HUES64 (cell line): Measurements from ENCODE around the gene HYAL2. TPM values are rescaled to one million over a fixed set of nuclear protein-coding genes. Genes with fewer than 3 reads are reported as not detected.
A peak's percentile ranks its signal among the peaks of the same experiment; 100 is the strongest.

Source experiments
- H3K27ac ChIP-seq: 2 replicates; pipeline ENCODE4 v1.7.0; 2013; ENCODE audit warnings: low read depth, low read length, inconsistent platforms
- H3K27me3 ChIP-seq: 2 replicates; pipeline ENCODE4 v1.6.1; 2013; ENCODE audit warnings: mild to moderate bottlenecking, low read length; ENCODE audit not compliant: insufficient read depth
- H3K36me3 ChIP-seq: 2 replicates; pipeline ENCODE4 v1.6.1; 2013; ENCODE audit warnings: mild to moderate bottlenecking, low read length; ENCODE audit not compliant: insufficient read depth
- H3K4me1 ChIP-seq: 2 replicates; pipeline ENCODE4 v1.6.1; 2013; ENCODE audit warnings: mild to moderate bottlenecking, low read length, moderate library complexity; ENCODE audit not compliant: insufficient read depth
- H3K4me3 ChIP-seq: 2 replicates; pipeline ENCODE4 v1.5.1; 2013; ENCODE audit warnings: mild to moderate bottlenecking, low read length, moderate library complexity
- H3K9ac ChIP-seq: 2 replicates; pipeline ENCODE4 v1.6.1; 2013; ENCODE audit warnings: mild to moderate bottlenecking, low read depth, low read length
- H3K9me3 ChIP-seq: 2 replicates; pipeline ENCODE4 v1.6.1; 2013; ENCODE audit warnings: low read depth, low read length; ENCODE audit not compliant: insufficient read depth
- WGBS: fragments of 150-250, 120-280 bp; methylation state at CpG from one replicate; pipeline ENCODE4 v1.1.7; 2013; ENCODE audit warnings: missing lambda C conversion rate; 5-methylcytosine and 5-hydroxymethylcytosine counted together
- polyA plus RNA-seq, 2 experiments: library from polyadenylated mRNA; stranded (reverse); fragments of 50-300 nt; gene quantifications; one replicate each; pipeline ENCODE4 v1.2.3, GENCODE V29; 2013

The HYAL2 gene, protein sequence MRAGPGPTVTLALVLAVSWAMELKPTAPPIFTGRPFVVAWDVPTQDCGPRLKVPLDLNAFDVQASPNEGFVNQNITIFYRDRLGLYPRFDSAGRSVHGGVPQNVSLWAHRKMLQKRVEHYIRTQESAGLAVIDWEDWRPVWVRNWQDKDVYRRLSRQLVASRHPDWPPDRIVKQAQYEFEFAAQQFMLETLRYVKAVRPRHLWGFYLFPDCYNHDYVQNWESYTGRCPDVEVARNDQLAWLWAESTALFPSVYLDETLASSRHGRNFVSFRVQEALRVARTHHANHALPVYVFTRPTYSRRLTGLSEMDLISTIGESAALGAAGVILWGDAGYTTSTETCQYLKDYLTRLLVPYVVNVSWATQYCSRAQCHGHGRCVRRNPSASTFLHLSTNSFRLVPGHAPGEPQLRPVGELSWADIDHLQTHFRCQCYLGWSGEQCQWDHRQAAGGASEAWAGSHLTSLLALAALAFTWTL
- polyA plus RNA-seq (2013, experiment 1 of 2), result 53.9 TPM
- polyA plus RNA-seq (2013, experiment 2 of 2), result 62.9 TPM

DNA sequence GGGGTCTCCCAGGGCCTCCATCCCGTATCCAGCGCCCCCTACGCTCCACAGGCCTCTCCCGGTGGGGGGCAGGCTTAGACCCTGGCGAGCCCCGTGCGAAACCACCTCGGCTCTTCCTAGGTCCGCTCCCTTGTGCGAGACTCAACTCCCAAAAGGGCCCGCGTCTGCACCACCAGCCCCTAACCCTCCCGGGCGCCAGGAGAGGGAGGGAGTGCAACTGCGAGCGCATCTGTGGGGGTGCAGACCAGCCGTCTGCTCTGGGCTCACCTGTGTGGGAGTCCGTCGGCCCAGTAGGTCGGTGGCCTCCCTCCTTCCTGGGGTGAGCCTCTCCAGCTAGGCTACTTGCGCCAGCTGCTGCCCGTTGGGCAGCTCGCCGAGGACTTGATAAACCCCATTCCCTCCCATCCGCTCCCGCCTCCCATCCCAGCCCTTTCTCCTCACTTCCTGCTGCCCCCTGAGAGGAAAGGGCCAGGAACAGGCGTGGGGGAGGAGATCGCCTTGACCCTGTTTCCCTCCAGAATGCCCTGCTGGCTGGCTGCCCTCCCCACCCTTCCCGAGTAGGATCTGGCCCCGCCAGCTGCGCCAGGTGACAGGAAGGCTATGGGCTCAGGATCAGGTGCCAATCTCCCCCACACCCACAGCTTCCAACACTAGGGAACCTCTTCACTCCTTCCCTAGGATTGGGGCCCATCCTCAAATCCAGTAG, at the start of gene HYAL2:
Gene HYAL2, minus strand, starts transcription at position 360 of the 706 bp plus-strand sequence. CDS start 2,256 bp downstream, outside the sequence.
- H3K36me3 ChIP-seq, result peaks cover 43% of the 10 kb centered on the region
- H3K27ac ChIP-seq, result peak within 1 kb of the TSS; percentile 99
- peak within 1 kb of the TSS; percentile 95 for H3K9ac ChIP-seq
- H3K4me1 ChIP-seq, result peaks cover 14% of the 10 kb centered on the region
- H3K4me3 ChIP-seq, result peak within 1 kb of the TSS; percentile 92
- no peaks in the 10 kb centered on the region for H3K9me3 ChIP-seq
- H3K27me3 ChIP-seq, result no peaks in the 10 kb centered on the region
- WGBS, result 8% methylated on average over 31 of the region's 31 CpGs

DNA sequence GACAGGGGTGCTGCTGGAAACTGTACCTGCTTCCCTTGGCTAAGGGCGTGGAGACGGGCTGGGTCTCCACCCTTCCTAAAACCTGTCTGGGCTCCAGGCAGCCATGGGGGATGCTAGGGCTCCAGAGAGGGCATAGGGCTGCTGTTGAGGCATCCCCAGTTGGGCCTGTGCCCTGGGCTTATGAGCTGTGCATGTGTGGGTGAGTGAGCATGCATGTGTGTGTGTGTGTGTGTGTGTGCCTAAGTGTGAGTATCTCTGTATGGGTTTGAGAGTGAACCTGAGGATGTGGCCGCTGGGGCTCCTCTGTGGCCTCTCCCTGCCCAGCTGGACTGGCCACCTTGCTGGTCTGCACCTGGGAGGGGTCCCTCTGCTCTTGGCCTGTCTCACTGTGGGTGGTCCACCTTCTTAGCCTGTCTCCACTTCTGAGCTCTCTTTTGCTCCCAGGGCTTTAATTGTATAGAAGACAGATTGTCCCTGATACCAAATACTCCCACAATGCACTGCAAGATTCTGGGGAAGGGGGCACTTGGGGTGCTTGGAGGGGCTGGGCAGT, 48.7 kb upstream of the HYAL2 start:
- H3K9me3 ChIP-seq, result no peaks in the 10 kb centered on the region
- no peak overlapping the region for H3K9ac ChIP-seq
- H3K36me3 ChIP-seq, result no peaks in the 10 kb centered on the region
- peaks cover 19% of the 10 kb centered on the region for H3K4me1 ChIP-seq
- 0 out of 2 replicates have a peak, but pooled peaks cover 3% of the 10 kb centered on the region for H3K27me3 ChIP-seq
- no peak overlapping the region for H3K27ac ChIP-seq
- 89% methylated on average over 3 of the region's 3 CpGs for WGBS
- H3K4me3 ChIP-seq, result no peak overlapping the region

- Histone ChIP-seq H3K9me3 (no peaks in the 10 kb centered on the region), H3K9ac (no peak overlapping the region), H3K27me3 (0 out of 2 replicates have a peak, but pooled peaks cover 8% of the 10 kb centered on the region), H3K4me1 (peaks cover 19% of the 10 kb centered on the region), H3K36me3 (no peaks in the 10 kb centered on the region), H3K4me3 (no peak overlapping the region), H3K27ac (no peak overlapping the region)
- WGBS, result 78% methylated on average over 14 of the region's 14 CpGs
These were observed 48.0 kb upstream of the HYAL2 start for GRCh38 chr3:50370594-50370993.

DNA sequence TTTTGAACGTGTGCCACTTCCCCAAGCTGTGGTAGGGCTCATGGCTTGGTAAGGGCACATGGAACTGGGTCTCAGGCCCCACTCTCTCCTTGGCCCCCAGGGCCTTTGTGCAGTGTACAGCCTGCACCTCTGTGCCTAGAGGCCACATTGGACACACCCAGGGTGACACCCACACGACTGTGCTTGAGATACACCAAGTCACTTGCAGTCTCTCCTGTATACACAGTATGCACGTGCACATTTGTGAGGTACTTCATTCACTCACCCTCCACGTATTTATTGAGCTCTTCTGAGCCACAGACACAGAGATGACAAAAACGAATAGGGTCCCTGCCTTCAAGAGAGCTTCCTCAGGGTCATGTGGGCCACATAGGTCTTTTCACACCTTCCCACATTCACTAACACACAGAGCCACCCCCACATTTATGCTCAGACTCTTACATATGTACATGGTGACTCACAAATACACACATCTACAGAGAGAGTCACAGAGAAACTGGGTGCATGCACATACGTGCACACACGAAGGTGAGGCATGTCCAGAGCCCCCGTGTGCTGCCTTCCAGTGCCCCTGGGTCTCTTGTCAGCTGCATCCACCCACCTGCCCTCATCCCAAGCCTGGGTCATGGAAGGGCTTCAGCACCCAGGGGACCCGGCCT, 46.6 kb upstream of the HYAL2 start:
- Histone ChIP-seq H3K9ac (no peak overlapping the region), H3K27ac (no peak overlapping the region), H3K4me1 (peaks cover 19% of the 10 kb centered on the region), H3K36me3 (no peaks in the 10 kb centered on the region), H3K27me3 (peaks cover 14% of the 10 kb centered on the region), H3K4me3 (no peak overlapping the region), H3K9me3 (no peaks in the 10 kb centered on the region)
- WGBS, result 80% methylated on average over 9 of the region's 9 CpGs

- 69% methylated on average over 5 of the region's 5 CpGs for WGBS
- H3K9me3 ChIP-seq, result no peaks in the 10 kb centered on the region
- H3K27me3 ChIP-seq, result peaks cover 22% of the 10 kb centered on the region
- H3K36me3 ChIP-seq, result no peaks in the 10 kb centered on the region
- peaks cover 1% of the 10 kb centered on the region; the same call in 1 of the 2 replicates for H3K4me1 ChIP-seq
- peak overlapping the region; percentile 81 for H3K4me3 ChIP-seq
- H3K9ac ChIP-seq, result peak overlapping the region; percentile 51; the same call in 1 of the 2 replicates
- H3K27ac ChIP-seq, result no peak overlapping the region
These were observed 43.3 kb upstream of the HYAL2 start for GRCh38 chr3:50365842-50366220.

- peak overlapping the region; percentile 81 for H3K4me3 ChIP-seq
- H3K27me3 ChIP-seq, result peaks cover 22% of the 10 kb centered on the region
- no peaks in the 10 kb centered on the region; the same call in 1 of the 2 replicates for H3K4me1 ChIP-seq
- peak overlapping the region; percentile 51 for H3K9ac ChIP-seq
- no peaks in the 10 kb centered on the region for H3K36me3 ChIP-seq
- no peak overlapping the region for H3K27ac ChIP-seq
- WGBS, result 4% methylated on average over 47 of the region's 53 CpGs
- H3K9me3 ChIP-seq, result no peaks in the 10 kb centered on the region
These were observed 42.7 kb upstream of the HYAL2 start for GRCh38 chr3:50365080-50365841.

GRCh38 chr3:50364573-50365079, 42.1 kb upstream of the HYAL2 start:
- 8% methylated on average over 48 of the region's 48 CpGs for WGBS
- H3K9ac ChIP-seq, result peak overlapping the region; percentile 74
- H3K9me3 ChIP-seq, result no peaks in the 10 kb centered on the region
- H3K27me3 ChIP-seq, result peaks cover 22% of the 10 kb centered on the region
- peaks cover 3% of the 10 kb centered on the region; the same call in 1 of the 2 replicates for H3K4me1 ChIP-seq
- H3K36me3 ChIP-seq, result no peaks in the 10 kb centered on the region
- peak overlapping the region; percentile 81 for H3K4me3 ChIP-seq
- H3K27ac ChIP-seq, result no peak overlapping the region

DNA sequence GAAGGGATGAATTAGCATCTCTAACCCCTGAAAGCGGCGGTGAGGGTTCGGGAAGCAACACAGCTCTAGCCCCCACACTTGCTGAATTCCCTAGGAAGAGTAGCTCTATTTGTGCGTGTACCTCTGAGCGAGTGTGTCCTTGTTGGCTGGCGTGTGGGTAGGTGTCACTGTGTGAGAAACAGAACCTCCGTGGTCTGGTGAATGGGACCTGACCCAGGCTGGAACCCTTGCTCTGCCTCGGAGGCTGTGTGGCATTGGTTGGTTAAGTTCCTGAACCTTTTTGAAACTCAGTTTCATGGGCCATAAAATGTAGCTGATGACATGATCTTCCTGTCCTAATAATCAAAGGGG, 37.2 kb upstream of the HYAL2 start:
- Histone ChIP-seq H3K9ac (no peak overlapping the region), H3K4me3 (peak overlapping the region; percentile 78), H3K4me1 (peaks cover 11% of the 10 kb centered on the region; the same call in 1 of the 2 replicates), H3K27ac (no peak overlapping the region), H3K9me3 (no peaks in the 10 kb centered on the region), H3K27me3 (peaks cover 14% of the 10 kb centered on the region), H3K36me3 (peaks cover 32% of the 10 kb centered on the region)
- WGBS, result 30% methylated on average over 8 of the region's 8 CpGs

DNA sequence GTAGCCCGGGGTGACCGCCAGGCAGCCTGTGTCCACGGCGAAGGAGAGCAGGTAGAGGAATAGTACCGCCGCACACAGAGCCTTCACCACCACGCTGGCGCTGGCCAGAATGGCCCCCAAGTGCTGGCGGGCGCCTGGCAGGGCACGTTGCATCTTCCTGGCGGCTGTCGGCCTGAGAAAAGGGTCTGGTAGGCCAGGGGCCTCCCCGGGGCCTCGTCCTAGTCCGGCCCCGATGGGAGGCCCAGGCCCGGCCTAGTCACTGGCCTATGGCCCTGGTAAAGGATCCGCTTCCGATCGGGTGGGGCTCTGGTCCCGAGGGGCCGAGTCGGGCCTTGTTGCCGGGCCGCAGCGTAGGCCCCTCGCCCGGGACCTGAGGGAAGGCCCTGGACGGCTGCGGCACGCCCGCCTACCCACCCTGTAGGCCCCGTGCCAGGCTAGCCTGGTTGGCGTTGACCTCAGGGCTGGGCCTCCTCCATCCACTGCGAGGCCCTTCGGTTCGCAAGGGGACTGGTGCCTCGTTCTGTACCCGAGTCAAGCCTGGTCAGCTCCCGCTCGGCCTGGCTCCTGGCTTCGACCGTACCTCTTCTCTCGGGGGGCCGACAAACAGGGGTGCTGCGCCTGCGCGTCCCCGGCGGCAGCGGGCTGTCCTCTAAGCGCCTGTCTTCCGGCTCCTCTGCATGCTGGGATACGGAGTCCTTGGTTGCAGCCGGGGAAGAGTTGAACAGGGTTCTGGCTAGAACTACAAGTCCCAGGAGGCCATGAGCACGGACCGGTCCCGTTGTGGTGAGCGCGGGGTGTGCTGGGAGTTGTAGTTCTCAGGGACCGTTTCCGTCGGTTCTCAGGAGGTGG, 36.6 kb upstream of the HYAL2 start, which contains the start of gene TMEM115:
Gene TMEM115, minus strand, starts transcription at position 611 of the 849 bp plus-strand sequence. Its CDS starts 458 bp downstream, at position 153.
- H3K4me3 ChIP-seq, result peak within 1 kb of the TSS; percentile 78
- H3K9ac ChIP-seq, result peak within 1 kb of the TSS; percentile 77
- 6% methylated on average over 64 of the region's 64 CpGs for whole genome bisulfite sequencing
- H3K4me1 ChIP-seq, result peaks cover 11% of the 10 kb centered on the region; the same call in 1 of the 2 replicates
- no peaks in the 10 kb centered on the region for H3K9me3 ChIP-seq
- peaks cover 8% of the 10 kb centered on the region for H3K27me3 ChIP-seq
- H3K27ac ChIP-seq, result peak within 1 kb of the TSS; percentile 58; the same call in 1 of the 2 replicates
- peaks cover 38% of the 10 kb centered on the region for H3K36me3 ChIP-seq
